ENCODE measurements around the gene ESPN. TPM values are rescaled to one million over a fixed set of nuclear protein-coding genes. Genes with fewer than 3 reads are reported as not detected.

ESPN gene
- total and polyA plus RNA-seq, 12 donors = 0.12 to 0.51 (median 0.25) TPM; not detected in 5

- no peak for ATAC-seq
- TF ChIP-seq CTCF (IDR thresholded peaks at IDR 0.05) = no peak
Observed at GRCh38 chr1:6477039-6477820, 52.7 kb downstream of the ESPN start.

GRCh38 chr1:6481820-6482219 lies 57.2 kb downstream of the ESPN start:
- no peak for TF ChIP-seq CTCF (IDR thresholded peaks at IDR 0.05)
- ATAC-seq (no peak), DNase-seq (no peak)
- H3K27me3 ChIP-seq = peaks cover 0 to 34% (median 5%) of the 10 kb centered on the region in 7 donors
- 81 to 84% methylated on average over 4 to 5 of the region's 5 CpGs for WGBS, 2 donors
- H3K36me3 ChIP-seq = peaks cover 0 to 21% (median 0%) of the 10 kb centered on the region in 9 donors
- peaks cover 4 to 29% (median 19%) of the 10 kb centered on the region in 9 donors for H3K4me1 ChIP-seq
- no peak overlapping the region for H3K27ac ChIP-seq
- H3K4me3 ChIP-seq = no peak overlapping the region
- H3K9me3 ChIP-seq = no peaks in the 10 kb centered on the region
- intact Hi-C loops (cut with DNase I) = loop anchor here in 3 of 10 donors (10.0 kb wide), 3 partner anchors 53 to 163 kb away; no protein-coding TSS in a partner anchor

More at GRCh38 chr1:6477039-6477820, 52.7 kb downstream of the ESPN start:
- no peaks in the 10 kb centered on the region for H3K27me3 ChIP-seq
- H3K4me3 ChIP-seq = no peak overlapping the region
- peaks cover 0 to 3% (median 0%) of the 10 kb centered on the region in 9 donors for H3K4me1 ChIP-seq
- intact Hi-C loops (cut with DNase I) = no loop called here
- no peak for DNase-seq
- no peaks in the 10 kb centered on the region for H3K9me3 ChIP-seq
- H3K36me3 ChIP-seq = peaks cover 0 to 57% (median 15%) of the 10 kb centered on the region in 9 donors
- H3K27ac ChIP-seq = no peak overlapping the region
- WGBS, 2 donors = 88% methylated on average over 24 of the region's 24 CpGs

- DNase-seq (no peak), ATAC-seq (no peak)
- WGBS, 2 donors = 84 to 87% methylated on average over 14 of the region's 14 CpGs
- Histone ChIP-seq H3K27ac (no peak overlapping the region), H3K36me3 (peaks cover 0 to 11% (median 0%) of the 10 kb centered on the region in 9 donors), H3K4me3 (no peak overlapping the region), H3K9me3 (no peaks in the 10 kb centered on the region), H3K4me1 (peaks cover 4 to 34% (median 22%) of the 10 kb centered on the region in 9 donors), H3K27me3 (peaks cover 0 to 34% (median 5%) of the 10 kb centered on the region in 7 donors)
- intact Hi-C loops (cut with DNase I) = loop anchor here in 3 of 10 donors (10.0 kb wide), 3 partner anchors 52 to 162 kb away; no protein-coding TSS in a partner anchor
- TF ChIP-seq CTCF (IDR thresholded peaks at IDR 0.05) = no peak
Observed at GRCh38 chr1:6483017-6483760, 58.6 kb downstream of the ESPN start.

GRCh38 chr1:6483761-6484117 lies 59.2 kb downstream of the ESPN start:
- Histone ChIP-seq H3K9me3 (no peaks in the 10 kb centered on the region), H3K36me3 (peaks cover 0 to 11% (median 0%) of the 10 kb centered on the region in 9 donors), H3K4me1 (peaks cover 4 to 37% (median 25%) of the 10 kb centered on the region in 9 donors), H3K27me3 (peaks cover 0 to 34% (median 5%) of the 10 kb centered on the region in 7 donors), H3K4me3 (peak overlapping the region in 1 of 10 donors; percentile 77), H3K27ac (peak overlapping the region in 1 of 10 donors; percentile 93)
- 92 to 95% methylated on average over 7 of the region's 7 CpGs for WGBS, 2 donors
- DNase-seq (no peak), ATAC-seq (no peak)
- no peak for TF ChIP-seq CTCF (IDR thresholded peaks at IDR 0.05)
- intact Hi-C loops (cut with DNase I) = loop anchor here in 4 of 10 donors (2.0 to 10.0 kb wide), 4 partner anchors 41 to 161 kb away; no protein-coding TSS in a partner anchor
